Mononuclear cell (primary cell): Measurements from ENCODE around the gene NPAS3. TPM values are rescaled to one million over a fixed set of nuclear protein-coding genes. Genes with fewer than 3 reads are reported as not detected.

Source experiments
- H3K27me3 ChIP-seq: 2 replicates; pipeline ENCODE4 v1.6.0; 2011; ENCODE audit warnings: low read length, control low read depth; ENCODE audit not compliant: insufficient read depth
- H3K4me1 ChIP-seq: 2 replicates; pipeline ENCODE4 v1.5.1; 2011; ENCODE audit warnings: mild to moderate bottlenecking, low read length, control low read depth; ENCODE audit not compliant: insufficient read depth
- H3K4me3 ChIP-seq: 2 replicates; pipeline ENCODE4 v1.5.1; 2011; ENCODE audit warnings: mild to moderate bottlenecking, low read length, moderate library complexity
- H3K9me3 ChIP-seq: 2 replicates; pipeline ENCODE4 v1.5.1; 2011; ENCODE audit warnings: low read depth, mild to moderate bottlenecking, control low read depth, low read length
- total RNA-seq: library from RNA; depleted of rRNA; stranded (reverse); fragments of >200 nt; gene quantifications from one replicate; pipeline ENCODE4 v1.2.3, GENCODE V29; 2012

NPAS3 gene
- total RNA-seq, 1 donor, result not detected

DNA sequence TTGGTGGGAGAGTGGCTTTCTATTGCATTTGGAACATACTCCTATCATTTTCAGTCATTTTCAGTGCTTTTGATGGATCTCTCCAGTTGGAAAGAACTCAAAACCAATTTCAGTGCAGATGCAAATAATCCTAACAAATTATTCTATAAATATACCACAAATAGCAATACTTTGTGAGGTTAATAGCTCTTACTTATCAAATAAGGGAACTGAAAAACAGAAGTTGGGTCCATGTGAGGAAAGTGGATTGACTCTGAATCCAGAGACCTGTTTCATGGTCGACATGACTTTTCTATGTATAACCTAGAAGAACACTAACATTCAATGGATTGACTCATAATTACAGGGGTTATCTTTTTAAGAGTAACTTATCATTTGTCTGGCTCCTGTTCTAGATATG is 763.6 kb downstream of the NPAS3 start:
- H3K4me3 ChIP-seq, result no peak overlapping the region
- no peaks in the 10 kb centered on the region for H3K4me1 ChIP-seq
- H3K27me3 ChIP-seq, result no peaks in the 10 kb centered on the region
- H3K9me3 ChIP-seq, result no peaks in the 10 kb centered on the region

DNA sequence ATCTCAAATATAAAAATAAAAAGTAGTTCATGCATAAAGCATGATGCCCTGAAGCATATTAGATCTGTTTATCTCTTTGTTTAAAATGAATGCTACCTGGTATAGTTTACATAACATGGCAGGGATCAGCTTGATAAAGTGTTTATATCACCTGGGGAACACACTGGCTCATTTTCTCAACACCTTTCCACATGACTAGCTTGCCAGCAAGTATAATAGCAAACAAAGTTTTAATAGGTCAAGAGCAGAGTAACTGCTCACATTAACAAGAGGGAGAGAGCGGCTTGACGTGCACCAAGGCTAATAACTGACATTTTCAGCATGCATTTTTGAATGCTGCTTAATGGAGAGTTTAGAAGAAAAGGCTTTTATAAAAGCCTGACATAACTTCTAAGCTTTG is 765.8 kb downstream of the NPAS3 start:
- Histone ChIP-seq H3K27me3 (no peaks in the 10 kb centered on the region), H3K4me3 (no peak overlapping the region), H3K4me1 (no peaks in the 10 kb centered on the region), H3K9me3 (no peaks in the 10 kb centered on the region)

DNA sequence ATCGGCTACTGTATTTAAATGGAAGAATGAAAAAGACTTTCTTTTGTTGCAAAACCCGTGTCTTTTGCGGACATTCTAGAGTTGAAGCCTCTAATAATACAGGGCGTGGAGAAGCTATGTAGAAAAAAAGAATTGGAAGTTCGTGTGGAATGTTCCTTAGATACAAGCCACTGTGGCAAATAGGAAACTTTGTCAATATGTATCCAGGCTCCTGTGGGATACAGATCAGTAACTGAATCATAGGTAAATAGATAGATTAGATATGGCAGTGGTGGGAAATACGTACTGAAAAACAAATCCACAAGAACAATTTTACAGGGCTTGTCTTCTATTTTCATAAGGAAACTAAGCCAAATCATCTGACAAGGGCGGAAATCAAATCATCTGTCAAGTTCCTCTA is 766.8 kb downstream of the NPAS3 start:
- Histone ChIP-seq H3K27me3 (no peaks in the 10 kb centered on the region), H3K9me3 (no peaks in the 10 kb centered on the region), H3K4me1 (no peaks in the 10 kb centered on the region), H3K4me3 (no peak overlapping the region)

DNA sequence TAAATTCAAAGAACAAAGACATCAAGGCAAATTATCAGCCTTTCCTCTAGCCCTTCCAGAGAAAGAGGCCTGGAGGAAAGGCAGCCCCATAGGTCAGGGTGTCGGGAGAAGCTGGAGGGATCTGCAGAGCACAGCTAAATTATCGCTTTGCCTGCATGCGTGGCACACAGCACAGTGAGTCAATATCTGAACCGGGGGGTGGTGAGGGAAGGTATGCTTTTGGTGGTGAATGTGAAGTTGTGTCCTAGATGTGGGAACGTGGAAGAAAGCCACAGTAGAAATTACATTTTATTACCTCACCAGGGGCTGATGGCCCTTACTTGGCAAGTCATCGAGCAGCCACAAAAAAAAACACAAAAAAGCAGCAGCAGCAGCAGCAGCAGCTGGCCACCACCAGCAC is 769.0 kb downstream of the NPAS3 start:
- no peaks in the 10 kb centered on the region for H3K9me3 ChIP-seq
- H3K4me1 ChIP-seq, result no peaks in the 10 kb centered on the region
- H3K4me3 ChIP-seq, result no peak overlapping the region
- H3K27me3 ChIP-seq, result no peaks in the 10 kb centered on the region

DNA sequence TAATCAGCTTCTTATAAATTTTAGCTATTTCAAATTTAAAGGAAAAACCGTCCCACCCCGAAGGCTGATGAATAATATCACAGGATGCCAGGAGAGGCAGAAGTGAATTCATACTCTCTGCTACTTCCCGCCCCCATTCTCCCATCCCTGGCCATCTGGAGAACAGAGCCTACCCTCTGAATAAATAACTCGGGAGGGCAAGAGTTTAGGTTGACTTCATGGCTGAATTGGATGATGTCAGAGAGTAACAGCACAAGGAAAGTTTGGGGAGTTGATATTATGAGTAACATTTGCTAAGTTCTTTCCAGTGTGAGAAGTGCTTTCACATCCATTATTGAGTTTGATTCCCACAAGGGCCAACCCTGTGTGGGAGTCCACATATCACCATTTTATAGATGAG is 770.6 kb downstream of the NPAS3 start:
- no peak overlapping the region for H3K4me3 ChIP-seq
- no peaks in the 10 kb centered on the region for H3K9me3 ChIP-seq
- H3K27me3 ChIP-seq, result no peaks in the 10 kb centered on the region
- no peaks in the 10 kb centered on the region for H3K4me1 ChIP-seq

DNA sequence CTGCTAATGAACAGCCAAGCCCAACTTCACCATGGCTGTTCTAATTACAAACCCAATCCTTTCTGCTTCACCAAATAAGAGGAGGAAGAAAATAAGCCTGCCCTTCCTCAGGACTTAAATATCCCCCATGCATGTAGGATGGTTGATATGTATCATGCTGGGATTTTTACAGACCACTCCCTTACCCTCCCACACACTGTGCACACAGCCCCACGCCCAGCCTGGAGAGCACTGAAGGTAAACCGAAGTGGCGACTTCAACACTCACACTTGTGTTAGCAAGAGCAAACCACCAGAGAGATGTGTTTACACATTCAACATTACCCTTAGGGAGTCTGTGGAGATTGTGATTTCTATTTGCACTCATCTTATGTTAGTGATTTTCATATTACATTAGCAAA is 771.0 kb downstream of the NPAS3 start:
- H3K4me3 ChIP-seq, result no peak overlapping the region
- H3K9me3 ChIP-seq, result no peaks in the 10 kb centered on the region
- H3K4me1 ChIP-seq, result no peaks in the 10 kb centered on the region
- no peaks in the 10 kb centered on the region for H3K27me3 ChIP-seq

DNA sequence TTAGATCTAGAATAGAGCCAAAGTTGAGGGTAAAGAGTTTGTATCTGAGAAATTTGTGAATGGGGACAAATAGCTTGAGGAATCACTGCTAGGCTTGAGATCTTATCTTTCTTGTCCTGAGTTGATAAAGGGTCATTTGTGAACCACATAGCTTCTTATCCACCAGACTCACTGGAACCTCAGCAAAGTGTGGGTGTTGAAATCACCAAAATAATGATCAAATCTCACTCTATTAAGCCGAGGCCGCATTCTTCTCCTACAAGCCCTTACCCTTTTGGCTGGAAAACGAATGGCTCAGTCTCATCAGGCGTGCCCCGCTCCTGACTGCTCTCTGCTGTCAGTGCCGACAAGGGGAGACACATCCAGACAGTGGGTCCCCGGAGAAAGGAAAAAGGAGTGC is 771.6 kb downstream of the NPAS3 start:
- Histone ChIP-seq H3K27me3 (no peaks in the 10 kb centered on the region), H3K9me3 (no peaks in the 10 kb centered on the region), H3K4me3 (no peak overlapping the region), H3K4me1 (no peaks in the 10 kb centered on the region)

DNA sequence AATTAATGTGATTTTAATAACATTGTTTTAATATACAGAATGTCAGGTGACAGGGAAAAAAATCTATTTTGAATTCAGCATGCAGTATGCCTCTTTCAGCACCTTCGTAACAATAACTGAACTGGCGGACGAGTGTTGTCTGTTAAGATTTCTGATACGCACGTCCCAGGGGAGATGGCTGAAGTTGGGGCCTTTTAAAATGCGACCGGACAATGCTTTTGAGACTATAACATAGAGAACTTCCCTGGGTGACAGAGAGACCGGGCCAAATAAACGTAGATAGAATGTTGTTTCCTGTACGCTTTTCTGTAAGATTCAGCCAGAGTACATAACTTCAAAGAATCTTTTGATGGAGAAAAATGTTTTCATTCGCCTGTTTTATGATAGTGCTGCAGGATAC is 772.5 kb downstream of the NPAS3 start:
- H3K4me3 ChIP-seq, result no peak overlapping the region
- H3K4me1 ChIP-seq, result no peaks in the 10 kb centered on the region
- H3K9me3 ChIP-seq, result no peaks in the 10 kb centered on the region
- H3K27me3 ChIP-seq, result no peaks in the 10 kb centered on the region

DNA sequence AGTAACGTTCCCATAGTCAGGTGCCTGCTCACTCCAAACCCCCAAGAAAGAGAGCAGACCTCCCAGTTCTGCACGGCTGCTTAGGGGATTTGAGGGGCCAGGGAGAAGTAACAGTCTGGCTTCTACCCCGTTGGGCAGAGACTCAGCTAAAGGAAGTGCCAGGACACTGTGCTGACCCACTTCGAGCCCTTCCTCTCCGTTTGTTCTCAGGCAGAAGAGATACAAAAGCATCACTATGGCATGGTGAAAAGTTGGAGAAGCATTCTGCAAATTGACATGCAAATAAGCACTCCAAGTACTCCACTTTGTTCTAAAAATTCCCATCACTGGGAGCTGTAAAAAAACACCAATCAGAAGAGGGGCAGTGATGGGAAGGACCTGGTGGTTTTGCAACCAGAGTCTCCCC is 773.1 kb downstream of the NPAS3 start:
- H3K27me3 ChIP-seq, result no peaks in the 10 kb centered on the region
- H3K9me3 ChIP-seq, result no peaks in the 10 kb centered on the region
- no peak overlapping the region for H3K4me3 ChIP-seq
- H3K4me1 ChIP-seq, result no peaks in the 10 kb centered on the region

DNA sequence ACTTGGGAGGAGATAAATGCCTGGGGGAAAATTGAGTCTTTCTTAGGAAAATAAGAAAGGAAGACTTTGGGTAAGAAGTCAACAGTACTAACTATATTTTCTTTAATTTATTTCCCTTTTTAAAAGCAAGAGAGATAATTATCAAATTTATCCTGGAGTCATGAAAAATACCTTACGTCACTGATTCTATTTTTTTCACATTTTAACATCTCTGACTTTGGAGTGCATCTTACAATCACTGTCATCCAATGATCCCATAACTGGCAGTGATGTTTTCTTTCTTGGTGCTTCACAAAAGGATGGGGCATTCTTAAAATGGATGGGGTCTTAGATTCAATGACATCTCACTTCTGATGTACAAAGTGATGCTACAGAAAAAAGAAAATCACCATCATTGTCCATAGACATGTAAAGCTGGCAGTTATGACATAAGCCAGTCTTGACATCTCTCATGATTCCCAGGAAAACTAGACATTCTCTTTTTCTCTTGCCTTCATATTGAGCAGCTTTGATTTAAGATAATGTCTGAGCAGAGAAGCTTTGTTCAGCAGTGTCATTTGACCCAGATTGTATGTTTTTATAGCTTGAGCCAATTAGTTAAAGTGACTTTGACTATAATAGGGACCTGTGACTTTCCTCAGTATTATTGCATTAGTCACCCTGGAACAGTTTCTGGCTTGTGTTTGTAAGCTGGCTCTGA is 776.0 kb downstream of the NPAS3 start:
- no peaks in the 10 kb centered on the region for H3K9me3 ChIP-seq
- no peaks in the 10 kb centered on the region for H3K4me1 ChIP-seq

DNA sequence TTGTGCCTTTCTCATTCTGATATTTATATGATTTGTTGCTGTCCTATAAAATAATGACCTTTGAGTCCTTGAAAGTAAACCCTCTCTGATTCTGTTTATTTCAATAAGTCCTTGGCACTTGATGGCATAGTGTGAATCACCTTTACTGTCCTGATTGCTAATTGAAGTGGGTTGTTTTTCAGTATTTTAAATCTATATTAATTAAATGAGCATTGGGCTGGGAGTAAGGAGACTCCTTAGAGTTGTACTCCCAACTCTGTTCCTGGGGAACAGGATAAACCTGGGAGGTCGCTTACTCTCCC is 776.5 kb downstream of the NPAS3 start:
- H3K27me3 ChIP-seq, result no peaks in the 10 kb centered on the region
- no peak overlapping the region for H3K4me3 ChIP-seq
- H3K9me3 ChIP-seq, result no peaks in the 10 kb centered on the region
- H3K4me1 ChIP-seq, result no peaks in the 10 kb centered on the region

More for the DNA sequence above, 776.0 kb downstream of the NPAS3 start:
- Histone ChIP-seq H3K27me3 (no peaks in the 10 kb centered on the region), H3K4me3 (no peak overlapping the region)

DNA sequence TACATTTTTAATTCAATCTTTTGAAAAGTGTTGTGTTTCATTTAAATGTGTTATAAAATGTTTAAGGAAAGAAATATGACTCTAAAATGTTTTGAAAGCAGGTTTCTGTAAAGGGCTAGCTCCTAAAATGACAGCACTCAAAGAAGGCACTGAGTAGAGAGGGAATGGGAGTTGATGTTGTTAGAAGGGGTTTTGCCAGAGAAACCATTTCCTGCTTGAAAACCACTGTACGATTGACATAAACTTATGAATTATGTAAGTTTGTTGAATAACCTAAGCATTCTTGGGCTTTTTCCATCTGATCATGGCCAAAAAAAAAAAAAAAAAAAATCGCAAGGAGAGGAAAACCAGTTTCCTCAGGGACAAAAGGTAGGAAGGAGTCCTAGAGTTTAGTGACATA is 778.2 kb downstream of the NPAS3 start:
- Histone ChIP-seq H3K4me1 (no peaks in the 10 kb centered on the region), H3K27me3 (no peaks in the 10 kb centered on the region), H3K9me3 (no peaks in the 10 kb centered on the region), H3K4me3 (no peak overlapping the region)

DNA sequence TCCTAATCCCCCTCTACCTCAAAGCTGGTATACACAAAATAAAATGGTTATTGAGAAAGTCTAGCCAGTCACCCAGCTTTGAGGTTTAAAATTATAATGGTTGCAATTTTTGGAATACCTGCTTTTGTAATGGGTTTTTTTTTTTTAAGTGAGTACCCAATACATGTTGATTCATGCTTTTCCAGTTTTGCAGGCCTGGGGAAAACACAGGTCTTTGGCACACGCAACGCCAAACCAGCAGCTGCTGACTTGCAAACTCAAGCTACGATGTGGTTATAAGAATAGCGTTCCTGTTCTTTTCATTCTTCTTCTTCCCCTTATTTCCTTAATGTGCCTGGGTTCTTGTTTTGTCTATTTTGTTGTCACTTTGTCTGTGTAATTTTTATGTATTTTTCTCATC is 779.2 kb downstream of the NPAS3 start:
- Histone ChIP-seq H3K27me3 (no peaks in the 10 kb centered on the region), H3K4me3 (no peak overlapping the region), H3K4me1 (no peaks in the 10 kb centered on the region), H3K9me3 (no peaks in the 10 kb centered on the region)

DNA sequence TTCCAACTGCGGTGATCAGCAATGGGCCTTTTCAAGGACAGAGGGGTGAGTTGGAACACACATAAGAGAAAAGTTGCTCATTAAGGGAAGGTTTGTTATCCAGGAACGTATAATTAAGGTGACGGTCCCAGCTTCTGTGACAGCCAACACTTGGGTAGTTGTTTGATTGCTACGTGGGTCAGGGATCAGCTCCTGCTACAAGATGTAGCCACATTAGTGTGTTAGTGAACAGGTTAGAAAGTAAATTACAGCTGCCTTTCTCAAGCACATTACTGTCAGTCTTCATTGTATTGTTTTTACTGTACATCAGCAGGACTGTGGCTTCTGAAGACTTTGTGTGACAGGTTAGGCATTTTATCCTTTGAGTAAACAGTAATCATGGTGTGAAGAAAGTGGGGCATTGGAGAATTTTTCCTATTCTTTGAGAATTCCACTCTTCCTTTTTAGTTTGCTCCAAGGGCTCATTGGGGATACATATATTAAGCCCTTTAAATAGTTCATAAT is 781.7 kb downstream of the NPAS3 start:
- Histone ChIP-seq H3K4me1 (no peaks in the 10 kb centered on the region), H3K4me3 (no peak overlapping the region), H3K9me3 (no peaks in the 10 kb centered on the region), H3K27me3 (no peaks in the 10 kb centered on the region)

DNA sequence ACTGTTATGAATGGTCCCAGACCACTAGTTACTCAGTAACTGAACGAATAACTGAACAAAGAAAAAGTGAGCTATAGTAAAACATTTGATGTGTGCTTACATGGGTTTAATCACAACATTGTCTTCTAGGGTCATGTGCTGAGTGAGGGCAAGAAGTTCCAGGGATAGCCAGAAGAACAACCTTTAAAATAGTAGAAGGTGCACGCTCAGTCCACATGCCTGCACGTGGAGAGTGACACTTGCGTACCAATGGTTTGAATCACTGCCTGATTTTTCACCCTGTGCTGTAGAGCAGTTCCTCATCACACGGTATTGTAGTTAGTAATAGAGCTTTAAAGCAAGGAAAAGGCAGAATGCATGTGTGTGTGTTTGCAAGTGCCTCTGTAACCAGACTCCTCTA is 788.0 kb downstream of the NPAS3 start:
- Histone ChIP-seq H3K9me3 (no peaks in the 10 kb centered on the region), H3K4me1 (no peaks in the 10 kb centered on the region), H3K4me3 (no peak overlapping the region), H3K27me3 (no peaks in the 10 kb centered on the region)

DNA sequence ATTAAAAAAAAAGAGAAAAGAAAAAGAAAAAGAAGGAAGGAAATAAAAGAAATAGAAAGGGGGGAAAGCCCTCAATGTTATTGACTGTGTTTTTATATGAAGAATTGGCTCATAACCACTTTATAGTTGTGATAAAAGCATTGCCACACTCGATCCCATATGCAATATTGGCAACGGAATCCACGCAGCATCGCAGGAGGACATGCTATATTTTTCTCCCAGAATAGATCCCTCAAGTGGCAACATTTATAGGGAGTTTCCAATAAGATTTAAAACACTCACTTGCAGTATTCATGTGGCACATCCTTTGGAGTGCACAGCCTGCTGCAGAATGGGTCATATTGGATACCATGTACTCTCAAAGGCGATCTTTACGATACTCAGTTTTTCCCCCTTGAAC is 788.9 kb downstream of the NPAS3 start:
- Histone ChIP-seq H3K4me3 (no peak overlapping the region), H3K9me3 (no peaks in the 10 kb centered on the region), H3K4me1 (no peaks in the 10 kb centered on the region), H3K27me3 (no peaks in the 10 kb centered on the region)
